Endodermal cell (in vitro differentiated cells): ENCODE results near the gene GNAI2. TPM values are rescaled to one million over a fixed set of nuclear protein-coding genes. Genes with fewer than 3 reads are reported as not detected.
A peak's percentile ranks its signal among the peaks of the same experiment; 100 is the strongest.

Experiments used
- DNase-seq: peaks from one replicate; pipeline ENCODE4 v3.0.0-alpha.2; 2017
- H3K27ac ChIP-seq: 2 replicates; pipeline ENCODE4 v1.5.1; 2013; ENCODE audit warnings: mild to moderate bottlenecking, low read depth, low read length, moderate library complexity
- H3K27me3 ChIP-seq: 2 replicates; pipeline ENCODE4 v1.6.1; 2013; ENCODE audit warnings: mild to moderate bottlenecking, low read length, moderate library complexity; ENCODE audit not compliant: insufficient read depth, control insufficient read depth, poor library complexity, severe bottlenecking
- H3K36me3 ChIP-seq: 2 replicates; pipeline ENCODE4 v1.7.0; 2013; ENCODE audit warnings: mild to moderate bottlenecking, low read length, moderate library complexity; ENCODE audit not compliant: control insufficient read depth, insufficient read depth
- H3K4me1 ChIP-seq: one replicate; pipeline ENCODE4 v1.7.0; 2013; ENCODE audit warnings: low read length; ENCODE audit not compliant: control insufficient read depth, insufficient read depth
- H3K4me3 ChIP-seq: 2 replicates; pipeline ENCODE4 v1.5.1; 2013; ENCODE audit warnings: mild to moderate bottlenecking, low read length, moderate library complexity
- H3K9ac ChIP-seq: 2 replicates; pipeline ENCODE4 v1.6.1; 2013; ENCODE audit warnings: mild to moderate bottlenecking, low read length, moderate library complexity; ENCODE audit not compliant: poor library complexity, severe bottlenecking; ENCODE audit errors: extremely low read depth
- H3K9me3 ChIP-seq: 2 replicates; pipeline ENCODE4 v1.6.1; 2013; ENCODE audit warnings: mild to moderate bottlenecking, low read length, moderate library complexity; ENCODE audit not compliant: control insufficient read depth
- H3K27ac Mint-ChIP-seq: 2 replicates; pipeline ENCODE4 v1.8.0; 2020; ENCODE audit warnings: mixed read lengths
- H3K27me3 Mint-ChIP-seq: 2 replicates; pipeline ENCODE4 v1.8.0; 2021; ENCODE audit warnings: mild to moderate bottlenecking, mixed read lengths; ENCODE audit not compliant: insufficient read depth
- H3K36me3 Mint-ChIP-seq: 2 replicates; pipeline ENCODE4 v1.8.0; 2020; ENCODE audit warnings: low read depth, mixed read lengths
- H3K4me1 Mint-ChIP-seq: 2 replicates; pipeline ENCODE4 v1.8.0; 2020; ENCODE audit warnings: mixed read lengths
- H3K4me3 Mint-ChIP-seq: 2 replicates; pipeline ENCODE4 v1.8.0; 2020; ENCODE audit warnings: mild to moderate bottlenecking, moderate library complexity, mixed read lengths
- H3K9me3 Mint-ChIP-seq: 2 replicates; pipeline ENCODE4 v1.8.0; 2020; ENCODE audit warnings: mild to moderate bottlenecking, mixed read lengths
- CTCF ChIP-seq: fragments of 200-600 bp; sonication (generic); conservative IDR thresholded peaks from 2 replicates; pipeline ENCODE4 v1.5.0; 2021; ENCODE audit warnings: antibody characterized with exemption, mild to moderate bottlenecking
- WGBS, 2 experiments: methylation state at CpG; one replicate each; pipeline versions ENCODE4 v1.1.5 to v1.1.7; 2013; ENCODE audit warnings: missing lambda C conversion rate in 2 of 2, mixed read lengths in 1 of 2; ENCODE audit not compliant: insufficient coverage in 1 of 2, insufficient read length in 1 of 2; 5-methylcytosine and 5-hydroxymethylcytosine counted together
- total RNA-seq, 2 donors: library from RNA; stranded (reverse); fragmentation: NEBNext Ultra II Directional in 1 of 2; extraction: Animal tissue kit (Norgen Biotek cat#: 25700) in 1 of 2; gene quantifications; 2 replicates in 1 of 2; 3 replicates in 1 of 2; pipeline ENCODE4 v1.2.1, GENCODE V29; 2021

Gene GNAI2
- total RNA-seq, 2 donors from 2014 or later: 243 to 278 TPM

GRCh38 chr3:50239649-50240048 lies 3.6 kb downstream of the GNAI2 start:
- H3K4me3 ChIP-seq: no peak overlapping the region
- H3K9me3 ChIP-seq: no peaks in the 10 kb centered on the region
- TF ChIP-seq CTCF: no peak
- H3K27me3 ChIP-seq: no peaks in the 10 kb centered on the region
- Mint-ChIP-seq H3K4me1 (peaks cover 50% of the 10 kb centered on the region), H3K36me3 (peaks cover 14% of the 10 kb centered on the region), H3K4me3 (peak overlapping the region; percentile 96), H3K27ac (peak overlapping the region; percentile 95), H3K27me3 (no peaks in the 10 kb centered on the region), H3K9me3 (no peaks in the 10 kb centered on the region)
- peak overlapping the region; percentile 12 for H3K27ac ChIP-seq
- H3K4me1 ChIP-seq: peaks cover 42% of the 10 kb centered on the region
- H3K36me3 ChIP-seq: peaks cover 18% of the 10 kb centered on the region
- no peak overlapping the region for H3K9ac ChIP-seq
- peak; percentile 74 for DNase-seq
- 71 to 80% methylated on average over 4 of the region's 4 CpGs for WGBS, 2 experiments

GRCh38 chr3:50241163-50241562 lies 5.2 kb downstream of the GNAI2 start:
- peak overlapping the region; percentile 97 for H3K27ac Mint-ChIP-seq
- H3K36me3 Mint-ChIP-seq: peaks cover 16% of the 10 kb centered on the region
- Histone ChIP-seq H3K27ac (peak overlapping the region; percentile 97), H3K27me3 (no peaks in the 10 kb centered on the region), H3K9ac (peak overlapping the region; percentile 59), H3K36me3 (peaks cover 18% of the 10 kb centered on the region), H3K9me3 (no peaks in the 10 kb centered on the region), H3K4me1 (peaks cover 42% of the 10 kb centered on the region), H3K4me3 (peak overlapping the region; percentile 69)
- peak; percentile 98 for DNase-seq
- peaks cover 57% of the 10 kb centered on the region for H3K4me1 Mint-ChIP-seq
- no peaks in the 10 kb centered on the region for H3K9me3 Mint-ChIP-seq
- no peaks in the 10 kb centered on the region for H3K27me3 Mint-ChIP-seq
- 0 to 2% methylated on average over 1 to 4 of the region's 4 CpGs for WGBS, 2 experiments
- no peak for TF ChIP-seq CTCF
- H3K4me3 Mint-ChIP-seq: peak overlapping the region; percentile 56

GRCh38 chr3:50241713-50242380 lies 5.8 kb downstream of the GNAI2 start:
- Histone ChIP-seq H3K27me3 (no peaks in the 10 kb centered on the region), H3K9me3 (no peaks in the 10 kb centered on the region), H3K36me3 (peaks cover 18% of the 10 kb centered on the region), H3K4me1 (peaks cover 47% of the 10 kb centered on the region), H3K4me3 (peak overlapping the region; percentile 69), H3K9ac (peak overlapping the region; percentile 59), H3K27ac (peak overlapping the region; percentile 97)
- TF ChIP-seq CTCF: no peak
- Mint-ChIP-seq H3K4me1 (peaks cover 60% of the 10 kb centered on the region), H3K27ac (peak overlapping the region; percentile 97), H3K4me3 (peak overlapping the region; percentile 56), H3K27me3 (no peaks in the 10 kb centered on the region), H3K9me3 (no peaks in the 10 kb centered on the region), H3K36me3 (peaks cover 16% of the 10 kb centered on the region)
- no peak for DNase-seq
- WGBS, 2 experiments: 85% methylated on average over 7 of the region's 7 CpGs; no CpG with 5 or more reads in 1 of the 2 experiments
